Progenitor cell of endocrine pancreas (in vitro differentiated cells): ENCODE results near the gene PLAAT1. TPM values are rescaled to one million over a fixed set of nuclear protein-coding genes. Genes with fewer than 3 reads are reported as not detected.
A peak's percentile ranks its signal among the peaks of the same experiment; 100 is the strongest.

ENCODE experiments used
- DNase-seq: peaks from one replicate; pipeline ENCODE4 v3.0.0; 2021; ENCODE audit warnings: low spot score; ENCODE audit not compliant: unreplicated experiment
- H3K27ac Mint-ChIP-seq: 2 replicates; pipeline ENCODE4 v1.8.0; 2021; ENCODE audit warnings: mild to moderate bottlenecking, moderate library complexity, mixed read lengths
- H3K27me3 Mint-ChIP-seq: 2 replicates; pipeline ENCODE4 v1.8.0; 2021; ENCODE audit warnings: mixed read lengths
- H3K36me3 Mint-ChIP-seq: 2 replicates; pipeline ENCODE4 v1.8.0; 2022; ENCODE audit warnings: mixed read lengths; ENCODE audit not compliant: insufficient read depth
- H3K4me1 Mint-ChIP-seq: 2 replicates; pipeline ENCODE4 v1.8.0; 2021; ENCODE audit warnings: low read depth, mixed read lengths
- H3K4me3 Mint-ChIP-seq: 2 replicates; pipeline ENCODE4 v1.8.0; 2021; ENCODE audit warnings: low read depth, mild to moderate bottlenecking, moderate library complexity, mixed read lengths
- H3K9me3 Mint-ChIP-seq: 2 replicates; pipeline ENCODE4 v1.8.0; 2021; ENCODE audit warnings: low read depth, mixed read lengths
- CTCF ChIP-seq: fragments of 200-600 bp; sonication (generic); IDR thresholded peaks from one replicate; pipeline ENCODE4 v1.5.0; 2021; ENCODE audit warnings: antibody characterized with exemption, mild to moderate bottlenecking; ENCODE audit not compliant: unreplicated experiment
- long read RNA-seq: library from polyadenylated mRNA; unstranded; transcript quantifications from one replicate; pipeline ENCODE4 v2.0.0, GENCODE V29; 2020
- total RNA-seq: library from RNA; stranded (reverse); gene quantifications from 2 replicates; pipeline ENCODE4 v1.2.1, GENCODE V29; 2021

The PLAAT1 gene
- total RNA-seq: 2.1 and 2.2 TPM in 2 replicates
- long read RNA-seq, partial matches to known transcripts: 0 of 1 reads
- long read RNA-seq, other reads (novel, unspliced or antisense): 1 of 1 reads

- no peak for TF ChIP-seq CTCF
- Mint-ChIP-seq H3K27me3 (peaks cover 20% of the 10 kb centered on the region), H3K4me1 (peaks cover 2% of the 10 kb centered on the region), H3K27ac (peak within 1 kb of the TSS; percentile 93), H3K9me3 (no peaks in the 10 kb centered on the region), H3K36me3 (no peaks in the 10 kb centered on the region), H3K4me3 (peak within 1 kb of the TSS; percentile 83)
- peak; percentile 62 for DNase-seq
Measured at GRCh38 chr3:193240850-193241706, at the start of gene PLAAT1. Gene PLAAT1 (plus strand): TSS chr3:193241222. CDS start chr3:193255651, 14,429 bp downstream.

DNA sequence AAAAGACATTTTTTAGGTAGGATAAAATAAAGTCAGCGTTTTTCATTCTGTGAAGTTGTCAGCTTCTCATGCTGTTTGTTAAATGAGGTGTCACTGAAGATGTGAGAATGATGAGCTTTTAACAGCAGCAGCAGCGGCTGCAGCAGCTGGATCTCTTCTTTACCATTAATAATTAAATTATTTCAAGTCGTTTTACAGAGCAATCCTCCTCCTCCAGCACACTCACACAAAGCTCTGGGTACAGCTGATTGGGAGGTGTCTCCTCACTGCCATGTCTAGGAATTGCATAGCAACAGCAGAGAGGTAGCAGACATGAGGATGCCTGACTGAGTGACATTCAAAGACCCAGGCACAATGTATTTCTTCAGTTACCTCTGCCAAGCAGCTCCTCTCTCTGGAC lies 46.7 kb upstream of the PLAAT1 start:
- no peaks in the 10 kb centered on the region for H3K27me3 Mint-ChIP-seq
- DNase-seq: no peak
- no peak overlapping the region for H3K4me3 Mint-ChIP-seq
- no peak for TF ChIP-seq CTCF
- H3K4me1 Mint-ChIP-seq: peaks cover 6% of the 10 kb centered on the region
- no peak overlapping the region for H3K27ac Mint-ChIP-seq
- no peaks in the 10 kb centered on the region for H3K9me3 Mint-ChIP-seq
- H3K36me3 Mint-ChIP-seq: no peaks in the 10 kb centered on the region

GRCh38 chr3:193196746-193197145 lies 44.3 kb upstream of the PLAAT1 start:
- no peaks in the 10 kb centered on the region for H3K9me3 Mint-ChIP-seq
- no peak overlapping the region for H3K4me3 Mint-ChIP-seq
- no peaks in the 10 kb centered on the region for H3K27me3 Mint-ChIP-seq
- TF ChIP-seq CTCF: no peak
- no peak overlapping the region for H3K27ac Mint-ChIP-seq
- H3K36me3 Mint-ChIP-seq: no peaks in the 10 kb centered on the region
- DNase-seq: no peak
- H3K4me1 Mint-ChIP-seq: peaks cover 3% of the 10 kb centered on the region

GRCh38 chr3:193207290-193208273 lies 33.4 kb upstream of the PLAAT1 start:
- DNase-seq: no peak
- Mint-ChIP-seq H3K36me3 (no peaks in the 10 kb centered on the region), H3K9me3 (peaks cover 4% of the 10 kb centered on the region), H3K4me3 (no peak overlapping the region), H3K27me3 (no peaks in the 10 kb centered on the region), H3K4me1 (peaks cover 6% of the 10 kb centered on the region), H3K27ac (no peak overlapping the region)
- no peak for TF ChIP-seq CTCF

- no peak overlapping the region for H3K4me3 Mint-ChIP-seq
- peaks cover 4% of the 10 kb centered on the region for H3K9me3 Mint-ChIP-seq
- H3K27ac Mint-ChIP-seq: no peak overlapping the region
- no peaks in the 10 kb centered on the region for H3K27me3 Mint-ChIP-seq
- no peak for DNase-seq
- TF ChIP-seq CTCF: no peak
- H3K36me3 Mint-ChIP-seq: no peaks in the 10 kb centered on the region
- peaks cover 6% of the 10 kb centered on the region for H3K4me1 Mint-ChIP-seq
Measured at GRCh38 chr3:193210618-193211017, 30.4 kb upstream of the PLAAT1 start.
